Subcutaneous adipose tissue (tissue), 4 donors: ENCODE data around the gene GCNT2. TPM values are rescaled to one million over a fixed set of nuclear protein-coding genes. Genes with fewer than 3 reads are reported as not detected.

Experiments used
- total RNA-seq, 4 donors: library from RNA; depleted of rRNA; stranded (reverse); fragments of >200 nt; gene quantifications; one replicate each; pipeline ENCODE4 v1.1.0, GENCODE V29; 2016
- TF ChIP-seq, protein P1 (sequence below): fragments of 450-650 bp; IDR thresholded peaks from one replicate; pipeline ENCODE4 v1.5.1; 2016; ENCODE audit warnings: low read depth, mild to moderate bottlenecking, control low read depth, antibody characterized with exemption, moderate library complexity

The GCNT2 gene
- total RNA-seq, 4 donors from 2014 or later, result 0.57 to 8.5 (median 5.6) TPM

DNA sequence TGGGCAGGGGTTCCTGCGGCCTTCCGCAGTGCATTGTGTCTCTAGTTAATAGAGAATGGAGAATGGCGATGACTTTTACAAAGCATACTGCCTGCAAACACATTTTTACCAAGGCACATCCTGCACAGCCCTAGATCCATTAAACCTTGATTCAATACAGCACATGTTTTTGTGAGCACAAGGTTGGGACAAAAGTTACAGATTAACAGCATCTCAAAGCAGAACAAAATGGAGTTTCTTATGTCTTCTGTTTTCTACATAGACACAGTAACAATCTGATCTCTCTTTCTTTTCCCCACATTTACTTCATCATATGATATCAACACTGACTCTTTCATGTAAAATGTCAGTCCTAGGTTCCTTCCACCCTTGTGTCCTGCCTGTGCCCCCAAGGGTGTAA is 63.5 kb downstream of the GCNT2 start:
- TF ChIP-seq, protein P1, sequence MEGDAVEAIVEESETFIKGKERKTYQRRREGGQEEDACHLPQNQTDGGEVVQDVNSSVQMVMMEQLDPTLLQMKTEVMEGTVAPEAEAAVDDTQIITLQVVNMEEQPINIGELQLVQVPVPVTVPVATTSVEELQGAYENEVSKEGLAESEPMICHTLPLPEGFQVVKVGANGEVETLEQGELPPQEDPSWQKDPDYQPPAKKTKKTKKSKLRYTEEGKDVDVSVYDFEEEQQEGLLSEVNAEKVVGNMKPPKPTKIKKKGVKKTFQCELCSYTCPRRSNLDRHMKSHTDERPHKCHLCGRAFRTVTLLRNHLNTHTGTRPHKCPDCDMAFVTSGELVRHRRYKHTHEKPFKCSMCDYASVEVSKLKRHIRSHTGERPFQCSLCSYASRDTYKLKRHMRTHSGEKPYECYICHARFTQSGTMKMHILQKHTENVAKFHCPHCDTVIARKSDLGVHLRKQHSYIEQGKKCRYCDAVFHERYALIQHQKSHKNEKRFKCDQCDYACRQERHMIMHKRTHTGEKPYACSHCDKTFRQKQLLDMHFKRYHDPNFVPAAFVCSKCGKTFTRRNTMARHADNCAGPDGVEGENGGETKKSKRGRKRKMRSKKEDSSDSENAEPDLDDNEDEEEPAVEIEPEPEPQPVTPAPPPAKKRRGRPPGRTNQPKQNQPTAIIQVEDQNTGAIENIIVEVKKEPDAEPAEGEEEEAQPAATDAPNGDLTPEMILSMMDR, result no peak

DNA sequence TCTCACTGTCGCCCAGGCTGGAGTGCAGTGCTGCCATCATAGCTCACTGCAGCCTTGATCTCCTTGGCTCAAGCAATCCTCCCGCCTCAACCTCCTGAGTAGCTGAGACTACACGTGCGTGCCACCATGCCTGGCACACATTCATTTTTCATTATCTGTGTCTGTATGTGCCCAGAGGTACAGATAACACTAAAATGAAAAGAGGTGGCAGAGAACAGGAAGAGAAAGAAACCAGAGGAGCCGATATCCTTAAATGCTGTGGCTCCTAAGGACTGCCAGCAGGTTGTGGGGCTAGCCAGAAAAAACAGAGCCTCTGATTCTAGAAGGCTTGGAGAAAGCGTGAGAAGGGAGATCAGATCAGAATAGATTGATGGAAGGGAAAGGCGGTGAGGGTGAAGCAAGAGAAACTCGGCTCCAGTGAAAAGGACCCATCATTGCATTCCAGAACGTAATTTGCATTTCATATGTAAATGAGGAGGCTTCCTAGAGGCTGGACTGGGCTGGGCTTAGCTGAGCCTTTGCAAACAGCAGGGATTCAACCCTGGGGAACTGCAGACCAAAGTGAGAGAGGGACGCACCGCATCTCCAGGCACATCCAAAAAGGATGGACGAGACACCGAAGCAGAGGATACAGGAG is 64.2 kb downstream of the GCNT2 start:
- TF ChIP-seq, protein P1, result no peak

DNA sequence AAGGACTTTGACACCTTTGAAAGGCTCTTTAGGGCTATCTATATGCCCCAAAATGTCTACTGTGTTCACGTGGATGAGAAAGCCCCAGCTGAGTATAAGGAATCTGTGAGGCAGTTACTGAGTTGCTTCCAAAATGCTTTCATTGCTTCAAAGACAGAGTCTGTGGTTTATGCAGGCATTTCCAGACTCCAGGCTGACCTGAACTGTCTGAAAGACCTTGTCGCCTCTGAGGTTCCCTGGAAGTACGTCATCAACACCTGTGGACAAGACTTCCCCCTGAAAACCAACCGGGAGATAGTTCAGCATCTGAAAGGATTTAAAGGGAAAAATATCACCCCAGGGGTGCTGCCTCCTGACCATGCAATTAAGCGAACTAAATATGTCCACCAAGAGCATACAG is 65.2 kb downstream of the GCNT2 start:
- TF ChIP-seq, protein P1, result no peak

- TF ChIP-seq, protein P1, result no peak
Measured at GRCh38 chr6:10587656-10588406, 66.7 kb downstream of the GCNT2 start.

- TF ChIP-seq, protein P1, result no peak
Measured at GRCh38 chr6:10588562-10589428, 67.6 kb downstream of the GCNT2 start.

DNA sequence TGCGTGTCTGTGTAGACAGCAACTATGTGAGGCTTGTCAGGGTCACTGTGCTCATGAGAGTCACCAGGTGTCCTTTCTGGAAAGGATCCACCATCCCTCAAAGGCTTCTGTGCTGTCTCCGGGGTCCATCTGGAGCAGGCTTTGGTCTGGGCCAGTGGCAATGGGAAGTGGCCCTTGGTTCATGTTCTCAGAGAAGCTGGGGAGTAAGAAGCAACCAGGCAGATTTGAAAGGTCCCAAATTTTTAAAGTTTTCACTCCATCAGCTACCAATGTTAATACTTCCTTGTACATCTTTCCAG is 68.2 kb downstream of the GCNT2 start:
- TF ChIP-seq, protein P1, result no peak

GRCh38 chr6:10589983-10590382 is 68.8 kb downstream of the GCNT2 start:
- TF ChIP-seq, protein P1, result no peak
